Measurements from ENCODE around the gene PCDHGC3. TPM values are rescaled to one million over a fixed set of nuclear protein-coding genes. Genes with fewer than 3 reads are reported as not detected.
A peak's percentile ranks its signal among the peaks of the same experiment; 100 is the strongest.

The PCDHGC3 gene
- polyA plus RNA-seq, 1 of the 3 experiments (the other 2 are of a cell fraction): 97.0 TPM

- WGBS (ENCODE audit: low lambda C conversion rate): 24% methylated on average over 5 of the region's 20 CpGs
- Histone ChIP-seq H3K27ac (ENCODE audit: low read depth in 2 of 2, low read length in 1 of 2) (peak overlapping the region in 1 of 2 experiments; percentile 92; a peak in 1 of 4 replicates), H3K27me3 (ENCODE audit: insufficient read depth) (no peaks in the 10 kb centered on the region), H3K9me2 (no peaks in the 10 kb centered on the region), H3K9me3 (no peaks in the 10 kb centered on the region), H3F3A (replicated peaks; ENCODE audit: insufficient read depth) (peaks cover 25% of the 10 kb centered on the region), H3K4me1 (ENCODE audit: control insufficient read depth in 1 of 2, insufficient read depth in 2 of 2, low read depth in 1 of 2, low read length in 1 of 2) (peaks cover 12 to 39% of the 10 kb centered on the region in 2 experiments; a peak in 3 of 4 replicates), H2AFZ (ENCODE audit: low read depth) (no peak overlapping the region), H3K9ac (peak overlapping the region; percentile 83; the same call in 1 of the 2 replicates), H3K36me3 (replicated peaks in 1 of 2; ENCODE audit: control insufficient read depth in 1 of 2, insufficient read depth in 2 of 2, low read length in 1 of 2) (peaks cover 0 to 42% of the 10 kb centered on the region in 2 experiments), H3K4me3 (ENCODE audit: low read depth in 2 of 2, low read length in 1 of 2) (peak overlapping the region; percentile 82 to 85), H4K20me1 (ENCODE audit: insufficient read depth) (peaks cover 61% of the 10 kb centered on the region), H3K79me2 (ENCODE audit: insufficient read depth) (peaks cover 70% of the 10 kb centered on the region), H3K4me2 (peak overlapping the region; percentile 97)
- DNase-seq: no peak
- POLR2A ChIA-PET: no interaction called here
- CTCF ChIA-PET: interaction anchor here (0.6 to 8.6 kb wide), 13 partner anchors 8 to 436 kb away, joined by 3 to 117 read pairs (median 4); partner anchors contain the start of gene TAF7
- no peak for TF ChIP-seq FOXJ3 (CRISPR knock-in tag; IDR thresholded peaks at IDR 0.05)
- TF ChIP-seq USF2 (IDR thresholded peaks at IDR 0.05; ENCODE audit: borderline replicate concordance, low read depth, low read length): no peak
- TF ChIP-seq CTCF (IDR thresholded peaks at IDR 0.05): peak; percentile 55
- no peak for TF ChIP-seq SMC3 (IDR thresholded peaks at IDR 0.05; ENCODE audit: low read depth, low read length)
- no peak for TF ChIP-seq RAD21 (IDR thresholded peaks at IDR 0.05; ENCODE audit: low read length)
Measured at GRCh38 chr5:141478321-141478945, 2.7 kb downstream of the PCDHGC3 start.

- H3K79me2 ChIP-seq (ENCODE audit: insufficient read depth): peaks cover 83% of the 10 kb centered on the region
- no peak overlapping the region for H2AFZ ChIP-seq (ENCODE audit: low read depth)
- peak overlapping the region; percentile 97 for H3K4me2 ChIP-seq
- TF ChIP-seq REST (IDR thresholded peaks at IDR 0.05; ENCODE audit: low read depth, low read length) (no peak), USF2 (IDR thresholded peaks at IDR 0.05; ENCODE audit: borderline replicate concordance, low read depth, low read length) (no peak)
- no peak overlapping the region for H3K27ac ChIP-seq (ENCODE audit: low read depth in 2 of 2, low read length in 1 of 2)
- CTCF ChIA-PET: interaction anchor here (0.6 to 7.9 kb wide), 8 partner anchors 28 to 256 kb away, joined by 3 to 75 read pairs (median 4); partner anchors contain the start of gene PCDHB14
- H3K36me3 ChIP-seq (replicated peaks in 1 of 2; ENCODE audit: control insufficient read depth in 1 of 2, insufficient read depth in 2 of 2, low read length in 1 of 2): peaks cover 0 to 42% of the 10 kb centered on the region in 2 experiments
- H3K4me1 ChIP-seq (ENCODE audit: control insufficient read depth in 1 of 2, insufficient read depth in 2 of 2, low read depth in 1 of 2, low read length in 1 of 2): peaks cover 23 to 46% of the 10 kb centered on the region in 2 experiments; a peak in 3 of 4 replicates
- H3K4me3 ChIP-seq (ENCODE audit: low read depth in 2 of 2, low read length in 1 of 2): peak overlapping the region in 1 of 2 experiments; percentile 82; a peak in 2 of 4 replicates
- no peaks in the 10 kb centered on the region for H3K9me2 ChIP-seq
- H3K27me3 ChIP-seq (ENCODE audit: insufficient read depth): no peaks in the 10 kb centered on the region
- peaks cover 18% of the 10 kb centered on the region for H3F3A ChIP-seq (replicated peaks; ENCODE audit: insufficient read depth)
- H4K20me1 ChIP-seq (ENCODE audit: insufficient read depth): peaks cover 71% of the 10 kb centered on the region
- no peak for DNase-seq
- H3K9me3 ChIP-seq: no peaks in the 10 kb centered on the region
- H3K9ac ChIP-seq: no peak overlapping the region
- POLR2A ChIA-PET: no interaction called here
Measured at GRCh38 chr5:141479776-141480175, 4.0 kb downstream of the PCDHGC3 start.
